Measurements from ENCODE around the gene S1PR4.
A peak's percentile ranks its signal among the peaks of the same experiment; 100 is the strongest.
"Not testable (repeated sequence)": the region's sequence is repeated elsewhere in the genome, so short reads cannot be mapped to it uniquely, and the experiment has no call there.

S1PR4 gene

GRCh38 chr19:3176715-3177501 is 1.7 kb upstream of the S1PR4 start:
- peak; percentile 31 to 55 for DNase-seq (ENCODE audit: low read depth in 1 of 2, low spot score in 1 of 2)

GRCh38 chr19:3178973-3179738 is 587 bp downstream of the S1PR4 start:
- peak in 1 of 2 donors; percentile 23 for DNase-seq (ENCODE audit: low read depth in 1 of 2, low spot score in 1 of 2)

- peak in 1 of 2 donors; percentile 32 for DNase-seq (ENCODE audit: low read depth in 1 of 2, low spot score in 1 of 2)
Observed at GRCh38 chr19:3179739-3180293, 1.2 kb downstream of the S1PR4 start.

GRCh38 chr19:3183721-3184641 is 5.4 kb downstream of the S1PR4 start:
- no peak for DNase-seq (ENCODE audit: low read depth in 1 of 2, low spot score in 1 of 2)

- DNase-seq (ENCODE audit: low read depth in 1 of 2, low spot score in 1 of 2) = no peak
Observed at GRCh38 chr19:3184847-3185460, 6.4 kb downstream of the S1PR4 start.

GRCh38 chr19:3185461-3186159 is 7.0 kb downstream of the S1PR4 start, which contains the start of gene NCLN:
Gene NCLN (plus strand): TSS chr19:3185930. CDS start chr19:3186031, 101 bp downstream.
- DNase-seq (ENCODE audit: low read depth in 1 of 2, low spot score in 1 of 2) = peak; percentile 90 to 92

GRCh38 chr19:3186160-3186688 is 7.7 kb downstream of the S1PR4 start:
- DNase-seq (ENCODE audit: low read depth in 1 of 2, low spot score in 1 of 2) = no peak

GRCh38 chr19:3186891-3187661 is 8.5 kb downstream of the S1PR4 start:
- DNase-seq (ENCODE audit: low read depth in 1 of 2, low spot score in 1 of 2) = no peak

- no peak for DNase-seq (ENCODE audit: low read depth in 1 of 2, low spot score in 1 of 2)
Observed at GRCh38 chr19:3187662-3188511, 9.3 kb downstream of the S1PR4 start.

GRCh38 chr19:3188627-3189596 is 10.3 kb downstream of the S1PR4 start:
- no peak for DNase-seq (ENCODE audit: low read depth in 1 of 2, low spot score in 1 of 2)

GRCh38 chr19:3189702-3190469 is 11.3 kb downstream of the S1PR4 start:
- DNase-seq (ENCODE audit: low read depth in 1 of 2, low spot score in 1 of 2) = no peak

GRCh38 chr19:3190470-3190770 is 11.9 kb downstream of the S1PR4 start:
- no peak for DNase-seq (ENCODE audit: low read depth in 1 of 2, low spot score in 1 of 2)

- no peak for DNase-seq (ENCODE audit: low read depth in 1 of 2, low spot score in 1 of 2)
Observed at GRCh38 chr19:3190921-3191805, 12.6 kb downstream of the S1PR4 start.

- DNase-seq (ENCODE audit: low read depth in 1 of 2, low spot score in 1 of 2) = not testable (repeated sequence)
Observed at GRCh38 chr19:3191806-3192104, 13.2 kb downstream of the S1PR4 start.

GRCh38 chr19:3192228-3192635 is 13.7 kb downstream of the S1PR4 start:
- no peak for DNase-seq (ENCODE audit: low read depth in 1 of 2, low spot score in 1 of 2)

All from activated CD4-positive, alpha-beta T cell treated with anti-CD3 and anti-CD28 coated beads, Interleukin-2, amount 50 U/mL, for 24 hours (primary cell).